Measurements from ENCODE around the gene WDR27.

DNA sequence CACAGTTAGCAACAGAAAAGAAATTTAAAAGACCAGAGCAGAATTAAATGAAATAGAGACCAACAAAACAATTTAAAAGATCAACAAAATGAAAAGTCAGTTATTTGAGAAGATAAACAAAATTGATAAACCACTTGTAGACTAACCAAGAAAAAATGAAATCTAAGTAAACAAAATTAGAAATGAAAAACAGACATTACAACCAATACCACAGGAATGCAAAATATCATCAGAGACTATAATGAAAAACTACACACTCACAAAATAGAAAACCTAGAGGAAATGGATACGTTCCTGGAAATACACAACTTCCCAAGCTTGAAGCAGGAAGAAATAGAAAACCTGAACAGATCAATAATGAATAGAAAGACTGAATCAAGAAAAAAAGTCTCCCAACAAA, 97.8 kb downstream of the WDR27 start:
- TF ChIP-seq, protein P1, sequence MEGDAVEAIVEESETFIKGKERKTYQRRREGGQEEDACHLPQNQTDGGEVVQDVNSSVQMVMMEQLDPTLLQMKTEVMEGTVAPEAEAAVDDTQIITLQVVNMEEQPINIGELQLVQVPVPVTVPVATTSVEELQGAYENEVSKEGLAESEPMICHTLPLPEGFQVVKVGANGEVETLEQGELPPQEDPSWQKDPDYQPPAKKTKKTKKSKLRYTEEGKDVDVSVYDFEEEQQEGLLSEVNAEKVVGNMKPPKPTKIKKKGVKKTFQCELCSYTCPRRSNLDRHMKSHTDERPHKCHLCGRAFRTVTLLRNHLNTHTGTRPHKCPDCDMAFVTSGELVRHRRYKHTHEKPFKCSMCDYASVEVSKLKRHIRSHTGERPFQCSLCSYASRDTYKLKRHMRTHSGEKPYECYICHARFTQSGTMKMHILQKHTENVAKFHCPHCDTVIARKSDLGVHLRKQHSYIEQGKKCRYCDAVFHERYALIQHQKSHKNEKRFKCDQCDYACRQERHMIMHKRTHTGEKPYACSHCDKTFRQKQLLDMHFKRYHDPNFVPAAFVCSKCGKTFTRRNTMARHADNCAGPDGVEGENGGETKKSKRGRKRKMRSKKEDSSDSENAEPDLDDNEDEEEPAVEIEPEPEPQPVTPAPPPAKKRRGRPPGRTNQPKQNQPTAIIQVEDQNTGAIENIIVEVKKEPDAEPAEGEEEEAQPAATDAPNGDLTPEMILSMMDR (IDR thresholded peaks at IDR 0.05) = no peak
- no peak for TF ChIP-seq POLR2A (IDR thresholded peaks at IDR 0.05)

Data from esophagus squamous epithelium (tissue), 4 donors.